SK-N-SH (cell line): ENCODE results near the gene UFSP1.

ENCODE experiments used
- JUND ChIP-seq: IDR thresholded peaks from 2 replicates; pipeline ENCODE4 v1.4.0; 2012
- RFX5 ChIP-seq: IDR thresholded peaks from 2 replicates; pipeline ENCODE4 v1.6.1; 2012; ENCODE audit warnings: mild to moderate bottlenecking, improper control_type of control experiment, low read length
- RXRA ChIP-seq: IDR thresholded peaks from 2 replicates; pipeline ENCODE4 v1.4.0; 2012; ENCODE audit warnings: low read depth, mild to moderate bottlenecking, borderline replicate concordance
- SMC3 ChIP-seq: IDR thresholded peaks from 2 replicates; pipeline ENCODE4 v1.6.1; 2012; ENCODE audit warnings: low read depth, low read length, improper control_type of control experiment
- TF ChIP-seq, protein P1 (sequence below): IDR thresholded peaks from 2 replicates; pipeline ENCODE4 v1.4.0; 2012; ENCODE audit warnings: low read depth, borderline replicate concordance
- TF ChIP-seq, protein P2 (sequence below): fragments of 200-600 bp; sonication (generic); IDR thresholded peaks from 2 replicates; pipeline ENCODE4 v1.6.1; 2017; ENCODE audit warnings: antibody characterized with exemption, mild to moderate bottlenecking, moderate library complexity

DNA sequence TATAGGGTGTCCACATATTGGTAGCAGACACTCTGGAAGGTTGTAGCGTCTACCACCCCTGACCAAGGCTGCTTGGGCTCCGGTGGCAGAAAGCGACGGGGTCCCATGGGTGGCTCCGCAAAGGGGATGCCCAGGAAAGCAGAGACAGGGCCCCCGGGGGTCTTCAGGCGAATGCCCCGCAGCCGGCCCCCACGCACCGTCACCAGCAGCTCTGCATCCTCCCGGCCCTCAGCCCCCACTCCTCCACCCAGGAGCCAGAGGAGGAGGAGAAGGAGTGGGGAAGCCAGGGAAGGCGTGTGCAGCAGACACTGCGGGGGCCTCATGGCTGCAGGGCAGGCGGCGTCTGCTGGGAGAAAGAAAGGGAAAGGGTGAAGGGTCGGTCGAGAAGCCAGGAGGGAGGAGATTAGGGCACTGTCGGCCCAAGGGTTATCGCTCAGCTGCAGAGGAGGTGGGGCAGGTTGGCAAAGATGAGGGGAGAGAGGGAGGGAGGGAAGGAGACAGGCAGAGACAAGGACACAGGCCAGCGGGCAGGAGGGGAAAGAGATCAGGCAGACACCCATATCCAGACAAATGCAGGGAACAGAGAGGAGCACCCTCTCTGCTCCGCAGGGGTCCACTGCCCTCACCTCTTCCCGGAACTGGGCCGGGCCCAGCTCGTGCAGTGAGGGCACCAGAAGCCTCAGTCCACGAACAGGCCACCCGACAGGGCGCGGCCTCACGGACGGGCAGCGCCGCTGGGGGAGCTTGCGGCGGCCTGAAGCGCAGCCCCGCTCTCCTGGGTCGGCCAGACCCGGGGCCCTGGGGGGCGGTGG lies 4.6 kb upstream of the UFSP1 start:
- TF ChIP-seq, protein P1, sequence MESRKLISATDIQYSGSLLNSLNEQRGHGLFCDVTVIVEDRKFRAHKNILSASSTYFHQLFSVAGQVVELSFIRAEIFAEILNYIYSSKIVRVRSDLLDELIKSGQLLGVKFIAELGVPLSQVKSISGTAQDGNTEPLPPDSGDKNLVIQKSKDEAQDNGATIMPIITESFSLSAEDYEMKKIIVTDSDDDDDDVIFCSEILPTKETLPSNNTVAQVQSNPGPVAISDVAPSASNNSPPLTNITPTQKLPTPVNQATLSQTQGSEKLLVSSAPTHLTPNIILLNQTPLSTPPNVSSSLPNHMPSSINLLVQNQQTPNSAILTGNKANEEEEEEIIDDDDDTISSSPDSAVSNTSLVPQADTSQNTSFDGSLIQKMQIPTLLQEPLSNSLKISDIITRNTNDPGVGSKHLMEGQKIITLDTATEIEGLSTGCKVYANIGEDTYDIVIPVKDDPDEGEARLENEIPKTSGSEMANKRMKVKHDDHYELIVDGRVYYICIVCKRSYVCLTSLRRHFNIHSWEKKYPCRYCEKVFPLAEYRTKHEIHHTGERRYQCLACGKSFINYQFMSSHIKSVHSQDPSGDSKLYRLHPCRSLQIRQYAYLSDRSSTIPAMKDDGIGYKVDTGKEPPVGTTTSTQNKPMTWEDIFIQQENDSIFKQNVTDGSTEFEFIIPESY: no peak
- TF ChIP-seq RFX5 (no peak), SMC3 (no peak), JUND (no peak), RXRA (no peak)
- TF ChIP-seq, protein P2, sequence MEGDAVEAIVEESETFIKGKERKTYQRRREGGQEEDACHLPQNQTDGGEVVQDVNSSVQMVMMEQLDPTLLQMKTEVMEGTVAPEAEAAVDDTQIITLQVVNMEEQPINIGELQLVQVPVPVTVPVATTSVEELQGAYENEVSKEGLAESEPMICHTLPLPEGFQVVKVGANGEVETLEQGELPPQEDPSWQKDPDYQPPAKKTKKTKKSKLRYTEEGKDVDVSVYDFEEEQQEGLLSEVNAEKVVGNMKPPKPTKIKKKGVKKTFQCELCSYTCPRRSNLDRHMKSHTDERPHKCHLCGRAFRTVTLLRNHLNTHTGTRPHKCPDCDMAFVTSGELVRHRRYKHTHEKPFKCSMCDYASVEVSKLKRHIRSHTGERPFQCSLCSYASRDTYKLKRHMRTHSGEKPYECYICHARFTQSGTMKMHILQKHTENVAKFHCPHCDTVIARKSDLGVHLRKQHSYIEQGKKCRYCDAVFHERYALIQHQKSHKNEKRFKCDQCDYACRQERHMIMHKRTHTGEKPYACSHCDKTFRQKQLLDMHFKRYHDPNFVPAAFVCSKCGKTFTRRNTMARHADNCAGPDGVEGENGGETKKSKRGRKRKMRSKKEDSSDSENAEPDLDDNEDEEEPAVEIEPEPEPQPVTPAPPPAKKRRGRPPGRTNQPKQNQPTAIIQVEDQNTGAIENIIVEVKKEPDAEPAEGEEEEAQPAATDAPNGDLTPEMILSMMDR: no peak
